ENCODE data around the gene TBX19. TPM values are rescaled to one million over a fixed set of nuclear protein-coding genes. Genes with fewer than 3 reads are reported as not detected.

Gene TBX19
- total and polyA plus RNA-seq, 2 of the 4 experiments (the other 2 are of a cell fraction): 0.18 to 0.89 TPM

DNA sequence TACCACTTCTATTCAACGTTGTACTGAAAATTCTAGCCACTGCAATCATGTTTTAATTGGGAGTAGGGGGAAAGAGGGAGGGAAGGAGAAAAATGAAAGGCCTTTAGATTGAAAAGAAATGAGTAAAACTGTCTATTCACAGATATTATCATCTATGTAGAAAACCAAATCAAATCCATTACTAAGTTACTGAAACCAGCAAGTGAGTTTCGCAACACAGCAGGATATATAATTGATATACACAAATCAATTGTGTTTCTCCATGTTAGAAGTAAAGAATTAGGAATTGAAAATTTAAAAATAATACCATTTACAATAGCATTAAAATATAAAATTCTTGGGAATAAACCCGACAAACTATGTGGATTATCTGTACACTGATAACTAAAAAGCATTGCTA is 35.6 kb upstream of the TBX19 start:
- no CpG with 5 or more reads among the region's 3 CpGs for WGBS, 2 experiments (ENCODE audit: extremely low coverage in 2 of 2, insufficient read length in 1 of 2)
- Histone ChIP-seq H3K27ac (ENCODE audit: insufficient read depth, low read length) (no peak overlapping the region), H4K20me1 (ENCODE audit: insufficient read depth, low read length) (no peaks in the 10 kb centered on the region), H4K5ac (ENCODE audit: low read depth, low read length) (no peak overlapping the region), H4K91ac (ENCODE audit: insufficient read depth, low read depth, low read length) (no peak overlapping the region), H3K9me1 (ENCODE audit: insufficient read depth, low read length) (peaks cover 9% of the 10 kb centered on the region), H3K4ac (ENCODE audit: low read depth, low read length) (no peak overlapping the region), H2BK20ac (ENCODE audit: low read depth, low read length) (no peak overlapping the region), H2AFZ (replicated peaks; ENCODE audit: low read length, poor library complexity) (no peak overlapping the region), H2BK15ac (ENCODE audit: low read depth, low read length) (no peak overlapping the region), H2AK9ac (replicated peaks; ENCODE audit: low read depth, low read length, poor library complexity) (no peak overlapping the region), H2AK5ac (ENCODE audit: low read depth, low read length) (no peak overlapping the region), H4K8ac (ENCODE audit: low read depth in 2 of 2, low read length in 2 of 2) (no peak overlapping the region), H3K9me3 (ENCODE audit: control insufficient read depth, insufficient read depth, low read length) (no peaks in the 10 kb centered on the region), H3K27me3 (ENCODE audit: control insufficient read depth, insufficient read depth, low read length) (no peaks in the 10 kb centered on the region), H2BK5ac (ENCODE audit: low read depth, low read length, poor library complexity, severe bottlenecking) (no peak overlapping the region), H3K14ac (replicated peaks; ENCODE audit: low read depth, low read length) (no peak overlapping the region), H3K56ac (ENCODE audit: extremely low read depth, insufficient read depth, low read length) (no peak overlapping the region), H3K18ac (ENCODE audit: low read depth, low read length) (no peak overlapping the region), H3K36me3 (ENCODE audit: control insufficient read depth, insufficient read depth, low read length) (peaks cover 17% of the 10 kb centered on the region), H2BK120ac (ENCODE audit: low read depth, low read length) (no peak overlapping the region), H3K4me1 (ENCODE audit: control insufficient read depth, insufficient read depth, low read length) (peaks cover 6% of the 10 kb centered on the region; the same call in 1 of the 2 replicates), H3K9ac (ENCODE audit: low read depth, low read length) (no peak overlapping the region), H3K23ac (ENCODE audit: low read depth, low read length) (no peak overlapping the region), H3K79me1 (ENCODE audit: low read depth in 1 of 2, low read length in 2 of 2) (peaks cover 15% of the 10 kb centered on the region in 2 experiments), H3K4me2 (ENCODE audit: low read depth, low read length) (no peak overlapping the region), H3K4me3 (ENCODE audit: insufficient read depth, low read depth, low read length) (no peak overlapping the region)
- intact Hi-C loops (cut with micrococcal nuclease) (no loop called here), in situ Hi-C loops (cut with MboI; ENCODE audit: low sequenced_read_pairs) (no loop called here), dilution Hi-C loops (cut with HindIII; ENCODE audit: low sequenced_read_pairs, unreplicated experiment) (no loop called here)
- TSS peak; percentile 16 for BruUV-seq (replicated peaks)
- POLR2A ChIA-PET (ENCODE audit: unreplicated experiment): no interaction called here
- TF ChIP-seq CEBPB (IDR thresholded peaks at IDR 0.05; ENCODE audit: low read depth, low read length) (peak; percentile 69), BHLHE40 (IDR thresholded peaks at IDR 0.05; ENCODE audit: low read depth, low read length) (no peak)
- ATAC-seq (ENCODE audit: low read depth): no peak
- no peak for DNase-seq
- CTCF ChIA-PET: no interaction called here
